HepG2 (cell line): Measurements from ENCODE around the gene PLSCR1. TPM values are rescaled to one million over a fixed set of nuclear protein-coding genes. Genes with fewer than 3 reads are reported as not detected.

Source experiments
- ATAC-seq: fragments of 200-7000 bp; cut with Tn5 transposase; 3 replicates; pipeline ENCODE4 v1.9.1; 2020; ENCODE audit warnings: mild to moderate bottlenecking, moderate library complexity
- BruUV-seq: library from RNA; stranded (reverse); fragments of 400-500 nt; replicated peaks from 2 replicates; lab custom pipeline; 2021; lab: Mats Ljungman, UMichigan
- CTCF ChIA-PET: fragments of 300-600 bp; formaldehyde crosslinking; extraction: SDS; loops from one replicate; lab custom pipeline; 2021; ENCODE audit warnings: low total read pairs, inconsistent platforms, low intra/inter-chr PET ratio; lab: Yijun Ruan, JAX
- POLR2A ChIA-PET: fragments of 350-600 bp; sonication (Branson Sonifier 250); formaldehyde crosslinking; loops from one replicate; lab custom pipeline; 2020; ENCODE audit warnings: antibody characterized with exemption, inconsistent platforms; lab: Yijun Ruan, JAX
- DNase-seq: peaks from one replicate; pipeline ENCODE4 v3.0.0-alpha.2; 2015; ENCODE audit warnings: low spot score
- FAIRE-seq: peaks from 3 replicates; lab custom pipeline; 2011; peaks lifted over from hg19 to GRCh38; lab: Jason Lieb, UNC
- H2AFZ ChIP-seq: one replicate; pipeline ENCODE4 v1.6.1; 2011; ENCODE audit warnings: low read length, inconsistent platforms
- H3K27ac ChIP-seq: fragments of 300-600 bp; 3 replicates; pipeline ENCODE4 v1.8.0; 2011; ENCODE audit warnings: mixed run types, mild to moderate bottlenecking, mixed read lengths, low read length, inconsistent platforms; ENCODE audit not compliant: insufficient read depth; ENCODE audit errors: extremely low read length
- H3K27me3 ChIP-seq, 2 experiments: fragments of 200-600 bp in 1 of 2; 2 replicates in 1 of 2; 3 replicates in 1 of 2; pipeline versions ENCODE4 v1.6.0 to v1.8.0; 2011; ENCODE audit warnings: low read length in 2 of 2, mild to moderate bottlenecking in 2 of 2, moderate library complexity in 2 of 2, inconsistent platforms in 1 of 2; ENCODE audit not compliant: insufficient read depth in 2 of 2, control insufficient read depth in 1 of 2
- H3K36me3 ChIP-seq, 2 experiments: fragments of 200-600 bp in 1 of 2; replicated peaks in 1 of 2; 2 replicates in 1 of 2; 3 replicates in 1 of 2; pipeline versions ENCODE4 v1.5.1 to v1.8.0; 2011; ENCODE audit warnings: low read length in 2 of 2, inconsistent platforms in 1 of 2; ENCODE audit not compliant: insufficient read depth in 2 of 2, control insufficient read depth in 1 of 2
- H3K4me1 ChIP-seq: 2 replicates; pipeline ENCODE4 v1.5.1; 2012; ENCODE audit warnings: low read length, inconsistent platforms; ENCODE audit not compliant: insufficient read depth
- H3K4me2 ChIP-seq: 2 replicates; pipeline ENCODE4 v1.6.0; 2011; ENCODE audit warnings: low read depth, low read length, inconsistent platforms
- H3K4me3 ChIP-seq, 3 experiments: fragments of 200-600 bp in 1 of 3; sonication (generic), shearing (Covaris generic) in 1 of 3; replicated peaks in 1 of 3; 2 replicates each; pipeline ENCODE4 v1.5.1; 2011 to 2016; ENCODE audit warnings: low read length in 3 of 3, inconsistent platforms in 2 of 3, low read depth in 2 of 3, mild to moderate bottlenecking in 2 of 3, control low read depth in 1 of 3, mixed read lengths in 1 of 3; ENCODE audit not compliant: insufficient read depth in 1 of 3
- H3K79me2 ChIP-seq: one replicate; pipeline ENCODE4 v1.6.1; 2011; ENCODE audit warnings: low read length, inconsistent platforms; ENCODE audit not compliant: insufficient read depth
- H3K9ac ChIP-seq: 2 replicates; pipeline ENCODE4 v1.6.0; 2011; ENCODE audit warnings: mild to moderate bottlenecking, low read depth, low read length, inconsistent platforms; ENCODE audit not compliant: insufficient read depth
- H3K9me3 ChIP-seq: 2 replicates; pipeline ENCODE4 v1.5.1; 2012; ENCODE audit warnings: mild to moderate bottlenecking, low read length
- H4K20me1 ChIP-seq: 2 replicates; pipeline ENCODE4 v1.6.0; 2011; ENCODE audit warnings: inconsistent platforms, mild to moderate bottlenecking, low read length, moderate library complexity; ENCODE audit not compliant: insufficient read depth
- ARID5B ChIP-seq: IDR thresholded peaks from 2 replicates; pipeline ENCODE4 v1.4.0; 2020; ENCODE audit warnings: mild to moderate bottlenecking, missing genetic modification reagents
- HDAC2 ChIP-seq: sonication (generic); formaldehyde crosslinking; IDR thresholded peaks from 2 replicates; pipeline ENCODE4 v1.4.0; 2020; ENCODE audit warnings: missing genetic modification reagents
- KDM2A ChIP-seq: sonication (generic); formaldehyde crosslinking; IDR thresholded peaks from 2 replicates; pipeline ENCODE4 v1.4.0; 2020; ENCODE audit warnings: low read depth, missing genetic modification reagents, borderline replicate concordance
- MAX ChIP-seq: IDR thresholded peaks from 2 replicates; pipeline ENCODE4 v1.6.1; 2012; ENCODE audit warnings: inconsistent platforms
- NCOA2 ChIP-seq: sonication (generic); formaldehyde crosslinking; IDR thresholded peaks from 2 replicates; pipeline ENCODE4 v1.8.0; 2022; ENCODE audit warnings: inconsistent platforms
- NFATC3 ChIP-seq: sonication (generic); formaldehyde crosslinking; IDR thresholded peaks from 2 replicates; pipeline ENCODE4 v1.5.1; 2020; ENCODE audit warnings: mild to moderate bottlenecking, missing genetic modification reagents
- SOX13 ChIP-seq, 3 experiments: fragments of 450-650 bp in 1 of 3; sonication (generic) in 1 of 3; formaldehyde crosslinking in 1 of 3; IDR thresholded peaks in 2 of 3; conservative IDR thresholded peaks in 1 of 3; 2 replicates each; pipeline versions ENCODE4 v1.5.0 to v1.6.1; 2016 to 2020; ENCODE audit warnings: antibody characterized with exemption in 1 of 3, mild to moderate bottlenecking in 1 of 3, missing compliant biosample characterization in 1 of 3, missing genetic modification reagents in 1 of 3, moderate library complexity in 1 of 3
- STAT6 ChIP-seq: sonication (generic); formaldehyde crosslinking; IDR thresholded peaks from 2 replicates; pipeline ENCODE4 v1.4.0; 2020; ENCODE audit warnings: missing genetic modification reagents, mild to moderate bottlenecking, borderline replicate concordance
- ZNF30 ChIP-seq: sonication (generic); formaldehyde crosslinking; IDR thresholded peaks from 2 replicates; pipeline ENCODE4 v1.5.0; 2020; ENCODE audit warnings: mild to moderate bottlenecking, missing genetic modification reagents
- ZNF577 ChIP-seq: sonication (generic); formaldehyde crosslinking; IDR thresholded peaks from 2 replicates; pipeline ENCODE4 v1.4.0; 2020; ENCODE audit warnings: mild to moderate bottlenecking, low read depth, missing genetic modification reagents, borderline replicate concordance
- ZSCAN12 ChIP-seq: sonication (generic); formaldehyde crosslinking; IDR thresholded peaks from 2 replicates; pipeline ENCODE4 v1.9.0; 2021; ENCODE audit warnings: mild to moderate bottlenecking, missing genetic modification reagents
- in situ Hi-C: cut with HindIII; loops from 2 replicates; pipeline ENCODE4 v1.10.0; 2017; ENCODE audit warnings: low pct_unique_long_range_greater_than_20kb; ENCODE audit not compliant: extremely low pct_ligation_motif_present
- intact Hi-C: fragments of 100-400 bp; cut with micrococcal nuclease; formaldehyde crosslinking; loops from one replicate; pipeline ENCODE4 v1.10.0; 2022; ENCODE audit not compliant: unreplicated experiment
- polyA plus RNA-seq, 8 experiments: library from polyadenylated mRNA; depleted of rRNA in 3 of 8; stranded (reverse) in 7 of 8; unstranded in 1 of 8; fragments of >200 nt; fragmentation: Illumina TruSeq in 4 of 8; extraction: Trizol in 4 of 8; gene quantifications; 2 replicates each; pipeline versions ENCODE4 v1.2.1 to v1.2.3, GENCODE V29; 2011 to 2016; ENCODE audit warnings: low read depth in 4 of 8, missing spikeins in 1 of 8, mixed read lengths in 1 of 8; ENCODE audit not compliant: insufficient read depth in 1 of 8
- total RNA-seq, 5 experiments: library from RNA; depleted of rRNA; stranded (reverse); fragments of >200 nt; fragmentation: Illumina TruSeq; extraction: Trizol; gene quantifications; 2 replicates each; pipeline ENCODE4 v1.2.3, GENCODE V29; 2016; ENCODE audit warnings: low read depth in 1 of 5

The PLSCR1 gene
- total and polyA plus RNA-seq, 2 of the 13 experiments (the other 11 are each of a cell fraction or from before 2014, with no cell fraction given): 33.8 to 34.1 TPM

GRCh38 chr3:146585156-146585555 is 40.7 kb upstream of the PLSCR1 start (continued):
- TF ChIP-seq STAT6 (CRISPR knock-in tag) (no peak), HDAC2 (CRISPR knock-in tag) (no peak), ZNF30 (no peak), KDM2A (CRISPR knock-in tag) (no peak), NCOA2 (no peak)
- TF ChIP-seq, all 625 proteins: peak for 0

GRCh38 chr3:146581951-146582467 is 37.6 kb upstream of the PLSCR1 start:
- Histone ChIP-seq H3K79me2 (no peaks in the 10 kb centered on the region), H4K20me1 (no peaks in the 10 kb centered on the region), H3K9me3 (peaks cover 17% of the 10 kb centered on the region), H3K27me3 (no peaks in the 10 kb centered on the region), H3K4me2 (no peak overlapping the region), H3K4me3 (no peak overlapping the region), H3K36me3 (no peaks in the 10 kb centered on the region), H3K27ac (peak overlapping the region; percentile 67), H3K9ac (no peak overlapping the region), H3K4me1 (peaks cover 42% of the 10 kb centered on the region), H2AFZ (no peak overlapping the region)
- intact Hi-C loops (loop anchor here (2.0 to 5.0 kb wide), 2 partner anchors 40 to 57 kb away; partner anchors contain the start of gene PLSCR1), in situ Hi-C loops (no loop called here)
- no TSS peak for BruUV-seq
- ATAC-seq: no peak
- POLR2A ChIA-PET: interaction anchor here (1.2 to 2.5 kb wide), 4 partner anchors 38 to 421 kb away, joined by 9 to 14 read pairs (median 10); partner anchors contain the start of genes PLOD2 and PLSCR1
- CTCF ChIA-PET: no interaction called here
- DNase-seq: peak; percentile 45
- no peak for FAIRE-seq
- TF ChIP-seq NFATC3 (no peak), MAX (peak; percentile 52; the same call in 1 of the 2 replicates), SOX13 (IDR thresholded peaks at IDR 0.05) (no peak), SOX13 (CRISPR knock-in tag; conservative IDR thresholded peaks at IDR 0.05 in 1 of 2, IDR thresholded peaks at IDR 0.05 in 1 of 2) (peak in 1 of 2 experiments; percentile 62; a peak in 2 of 4 replicates), ZNF577 (CRISPR knock-in tag) (no peak), ZSCAN12 (CRISPR knock-in tag) (no peak), ARID5B (CRISPR knock-in tag) (0 out of 2 replicates have a peak, but pooled peaks have one; percentile 10)
